Stomach smooth muscle (tissue), 2 donors: ENCODE data around the gene NEURL1B.
A peak's percentile ranks its signal among the peaks of the same experiment; 100 is the strongest.
"Not testable (repeated sequence)": the region's sequence is repeated elsewhere in the genome, so short reads cannot be mapped to it uniquely, and the experiment has no call there.

Source experiments
- H3K27ac ChIP-seq: one replicate; pipeline ENCODE4 v1.7.0; 2013; ENCODE audit warnings: mild to moderate bottlenecking, low read length, inconsistent platforms
- H3K27me3 ChIP-seq, 2 donors: one replicate each; pipeline ENCODE4 v1.7.0; 2013; ENCODE audit warnings: low read length in 2 of 2; ENCODE audit not compliant: insufficient read depth in 2 of 2, control insufficient read depth in 1 of 2
- H3K36me3 ChIP-seq, 2 donors: one replicate each; pipeline ENCODE4 v1.7.0; 2013; ENCODE audit warnings: low read length in 2 of 2; ENCODE audit not compliant: control insufficient read depth in 2 of 2, insufficient read depth in 2 of 2
- H3K4me1 ChIP-seq: one replicate; pipeline ENCODE4 v1.7.0; 2013; ENCODE audit warnings: low read length; ENCODE audit not compliant: control insufficient read depth, insufficient read depth
- H3K4me3 ChIP-seq, 2 donors: one replicate each; pipeline ENCODE4 v1.7.0; 2013; ENCODE audit warnings: low read length in 2 of 2
- H3K9ac ChIP-seq, 2 donors: one replicate each; pipeline ENCODE4 v1.7.0; 2013; ENCODE audit warnings: low read length in 2 of 2, mild to moderate bottlenecking in 1 of 2
- H3K9me3 ChIP-seq, 2 donors: one replicate each; pipeline ENCODE4 v1.7.0; 2013; ENCODE audit warnings: low read length in 2 of 2; ENCODE audit not compliant: control insufficient read depth in 2 of 2
- donor health status: healthy.
- donor health status: Pancreatic carcinoma.

The NEURL1B gene

DNA sequence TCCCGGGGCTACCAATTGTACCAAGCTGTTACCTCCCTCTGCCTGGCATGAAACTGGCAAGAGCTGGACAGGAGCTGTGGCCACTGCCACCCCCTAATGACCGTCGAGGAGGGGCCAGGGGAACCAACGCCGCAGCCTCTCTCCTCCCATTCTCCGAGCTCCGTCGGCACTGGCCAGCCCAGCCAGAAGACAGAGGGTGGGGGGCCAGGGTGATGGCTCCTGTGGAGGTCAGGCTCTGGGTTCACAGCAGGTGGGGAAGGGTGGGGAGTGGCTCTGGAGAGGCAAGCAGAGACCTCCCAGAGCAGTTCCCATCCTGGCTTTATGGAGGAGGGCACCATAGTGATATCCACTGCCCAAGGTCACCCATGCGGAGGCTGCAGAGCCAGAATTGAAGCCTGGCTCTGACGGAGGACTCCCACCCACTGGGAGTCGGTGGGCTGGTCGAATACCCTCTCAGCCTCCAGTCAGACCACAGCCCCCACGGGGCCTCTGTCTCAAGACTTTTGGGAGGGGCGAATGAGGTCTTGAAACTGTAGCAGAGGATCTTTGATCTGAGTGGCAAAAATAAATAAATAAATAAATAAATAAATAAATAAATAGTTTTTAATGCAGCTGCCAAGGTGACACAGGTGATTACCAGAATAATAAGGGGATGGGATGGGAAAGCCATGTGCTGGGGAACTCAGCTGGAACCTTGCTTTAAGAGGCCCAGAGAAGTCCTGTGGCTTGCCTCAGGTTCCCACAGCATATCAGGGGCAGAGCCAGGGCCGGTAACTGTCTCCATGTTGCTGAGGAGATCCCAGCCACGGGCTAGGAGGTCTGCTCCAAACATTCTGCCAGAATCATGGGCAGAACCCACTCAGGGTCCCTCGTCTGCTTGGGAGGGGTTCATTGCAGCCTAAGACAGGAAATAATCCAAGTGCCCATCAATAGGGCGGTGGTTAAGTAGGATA, 42.5 kb upstream of the NEURL1B start:
- no peak overlapping the region for H3K27ac ChIP-seq

DNA sequence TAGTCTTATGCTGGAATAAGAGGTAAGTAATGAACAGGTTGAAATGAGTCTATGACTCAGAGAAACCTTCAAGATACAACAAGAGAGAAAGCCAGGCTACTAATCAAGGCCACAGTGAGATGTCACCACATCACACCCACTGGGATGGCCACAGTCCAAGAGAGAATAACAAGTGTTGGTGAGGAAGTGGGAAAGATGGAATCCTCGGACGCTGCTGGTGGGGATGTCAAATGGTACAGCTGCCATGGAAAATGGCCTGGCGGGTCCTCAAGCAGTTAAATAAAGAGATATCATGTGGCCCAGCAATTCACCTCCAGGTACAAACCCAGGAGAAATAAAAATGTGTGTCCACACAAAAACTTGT, 41.9 kb upstream of the NEURL1B start:
- Histone ChIP-seq H3K9ac (no peak overlapping the region), H3K9me3 (no peaks in the 10 kb centered on the region), H3K27ac (no peak overlapping the region), H3K4me1 (peaks cover 15% of the 10 kb centered on the region), H3K4me3 (no peak overlapping the region), H3K27me3 (no peaks in the 10 kb centered on the region), H3K36me3 (no peaks in the 10 kb centered on the region)

More for the DNA sequence above, 42.5 kb upstream of the NEURL1B start:
- H3K4me1 ChIP-seq, result peaks cover 15% of the 10 kb centered on the region
- H3K27me3 ChIP-seq, result no peaks in the 10 kb centered on the region
- no peaks in the 10 kb centered on the region for H3K9me3 ChIP-seq
- H3K4me3 ChIP-seq, result no peak overlapping the region
- H3K36me3 ChIP-seq, result no peaks in the 10 kb centered on the region
- H3K9ac ChIP-seq, result no peak overlapping the region

DNA sequence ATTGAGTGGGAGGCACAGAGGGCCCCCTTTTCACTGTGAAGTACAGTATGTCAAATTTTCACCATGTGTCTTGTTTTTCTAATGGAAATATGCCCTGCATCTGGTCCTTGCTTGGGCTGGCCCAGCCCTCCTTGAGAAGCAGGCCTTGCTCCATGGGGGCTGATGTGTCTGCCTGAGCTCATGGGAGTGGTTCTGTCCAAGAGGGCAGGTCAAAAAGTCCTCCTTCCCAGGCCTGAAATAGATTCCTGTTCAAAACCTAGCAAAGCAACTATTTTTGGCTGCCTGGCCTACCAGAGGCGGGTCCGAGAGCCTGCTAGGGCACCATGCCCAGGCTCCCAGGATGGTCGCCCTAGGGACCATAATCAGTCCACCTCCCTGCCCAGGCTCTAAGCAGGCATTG, 40.5 kb upstream of the NEURL1B start:
- no peak overlapping the region for H3K27ac ChIP-seq
- peaks cover 15% of the 10 kb centered on the region for H3K4me1 ChIP-seq
- no peaks in the 10 kb centered on the region for H3K27me3 ChIP-seq
- H3K4me3 ChIP-seq, result no peak overlapping the region
- H3K36me3 ChIP-seq, result no peaks in the 10 kb centered on the region
- H3K9me3 ChIP-seq, result no peaks in the 10 kb centered on the region
- H3K9ac ChIP-seq, result no peak overlapping the region

DNA sequence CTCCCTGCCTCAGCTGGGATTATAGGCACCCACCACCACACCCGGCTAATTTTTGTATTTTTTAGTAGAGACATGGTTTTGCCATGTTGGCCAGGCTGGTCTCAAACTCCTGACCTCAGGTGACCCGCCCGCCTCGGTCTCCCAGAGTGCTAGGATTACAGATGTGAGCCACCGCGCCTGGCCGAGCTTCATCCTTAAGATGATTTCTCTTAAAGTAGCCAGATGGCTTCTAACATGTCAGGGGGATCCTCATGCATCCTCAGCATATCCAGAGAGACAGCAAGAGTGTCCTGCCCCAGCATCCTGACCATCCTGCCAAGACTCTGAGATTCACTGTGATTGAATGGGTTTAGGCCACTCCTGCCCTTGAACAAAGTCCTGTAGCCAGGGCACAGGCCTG, 39.5 kb upstream of the NEURL1B start:
- H3K9ac ChIP-seq, result not testable (repeated sequence)

DNA sequence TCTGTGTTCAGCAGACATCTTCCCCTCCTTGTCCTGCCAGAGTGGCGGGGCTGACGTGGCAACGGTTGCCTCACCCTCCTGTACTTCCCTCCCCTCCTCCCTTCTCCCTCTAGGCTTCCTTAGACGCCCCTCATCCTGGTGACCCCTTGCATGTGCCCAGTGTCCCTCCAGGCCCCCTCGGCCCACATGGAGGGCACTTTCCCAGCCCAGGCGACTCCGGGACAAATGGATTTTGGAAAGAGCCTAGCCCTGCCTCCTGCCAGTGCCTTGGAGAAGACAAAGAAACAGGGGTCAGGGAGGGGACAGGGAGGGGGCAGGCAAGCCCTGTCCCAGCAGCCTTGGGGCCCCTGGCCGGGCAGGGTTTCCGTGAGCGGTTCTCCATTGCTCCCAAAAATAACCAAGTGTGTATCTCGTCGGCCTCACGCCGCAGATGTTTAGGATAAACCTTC, 38.3 kb upstream of the NEURL1B start:
- H3K36me3 ChIP-seq, result no peaks in the 10 kb centered on the region
- H3K27ac ChIP-seq, result peak overlapping the region; percentile 46
- no peaks in the 10 kb centered on the region for H3K27me3 ChIP-seq
- H3K4me1 ChIP-seq, result peaks cover 15% of the 10 kb centered on the region
- peak overlapping the region in 1 of 2 donors; percentile 8 for H3K4me3 ChIP-seq
- peaks cover 5 to 6% of the 10 kb centered on the region in 2 donors for H3K9me3 ChIP-seq
- peak overlapping the region in 1 of 2 donors; percentile 36 for H3K9ac ChIP-seq

More for the DNA sequence above, 39.5 kb upstream of the NEURL1B start:
- H3K4me1 ChIP-seq, result peaks cover 15% of the 10 kb centered on the region
- not testable (repeated sequence) for H3K9me3 ChIP-seq, H3K36me3 ChIP-seq, H3K27ac ChIP-seq, H3K4me3 ChIP-seq, H3K27me3 ChIP-seq

DNA sequence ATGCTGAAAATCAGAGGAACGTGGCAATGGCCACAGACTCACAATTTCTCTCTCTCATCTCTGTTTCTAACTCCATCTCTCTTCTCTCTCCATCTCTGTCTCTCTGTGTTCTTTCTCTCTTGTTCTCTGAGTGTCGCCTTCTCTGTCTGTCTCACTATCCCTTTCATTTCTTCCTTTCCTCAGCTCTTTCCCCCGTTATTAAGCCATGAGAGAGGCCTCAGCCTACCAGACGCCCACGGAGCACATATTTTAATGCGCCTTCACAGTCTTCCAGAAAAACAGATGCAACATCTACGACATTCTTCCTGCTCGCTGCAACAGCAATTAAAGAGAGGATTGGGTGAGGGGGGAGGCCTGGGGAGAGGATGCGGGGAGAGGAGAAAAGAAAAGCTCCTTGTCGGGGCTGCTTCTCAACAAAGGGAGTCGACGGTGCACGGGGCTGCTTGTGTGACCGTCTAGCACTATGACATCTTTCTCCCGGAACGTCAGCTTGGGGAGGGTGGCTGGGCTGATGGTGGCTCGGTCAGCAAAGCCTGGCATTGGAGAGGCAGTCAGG, 37.7 kb upstream of the NEURL1B start:
- Histone ChIP-seq H3K9me3 (peaks cover 5 to 6% of the 10 kb centered on the region in 2 donors), H3K27me3 (no peaks in the 10 kb centered on the region), H3K36me3 (no peaks in the 10 kb centered on the region), H3K27ac (peak overlapping the region; percentile 46), H3K4me1 (peaks cover 15% of the 10 kb centered on the region), H3K9ac (peak overlapping the region; percentile 36 to 42), H3K4me3 (no peak overlapping the region)

DNA sequence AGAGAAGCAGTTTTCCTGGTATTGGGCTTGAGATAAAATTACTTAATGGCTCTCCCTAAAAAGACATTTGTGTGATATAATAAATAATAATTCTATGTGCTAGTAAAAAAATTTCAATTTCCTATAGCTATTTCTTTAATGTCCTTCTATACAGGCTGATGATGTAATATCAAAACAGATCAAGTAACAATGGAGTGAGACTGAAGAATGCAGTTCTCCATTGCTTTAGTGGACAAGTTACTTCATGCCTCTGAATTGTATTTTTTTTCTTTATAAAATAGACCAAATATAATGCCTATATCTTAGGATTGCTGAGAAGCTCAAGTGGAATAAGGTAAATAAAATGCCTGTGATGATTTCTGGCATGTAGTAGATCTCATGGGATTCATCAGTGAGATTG, 35.6 kb upstream of the NEURL1B start:
- H3K4me1 ChIP-seq, result peaks cover 15% of the 10 kb centered on the region
- H3K27ac ChIP-seq, result no peak overlapping the region
- H3K9me3 ChIP-seq, result peaks cover 5 to 6% of the 10 kb centered on the region in 2 donors
- H3K9ac ChIP-seq, result no peak overlapping the region
- no peak overlapping the region for H3K4me3 ChIP-seq
- no peaks in the 10 kb centered on the region for H3K27me3 ChIP-seq
- H3K36me3 ChIP-seq, result no peaks in the 10 kb centered on the region

DNA sequence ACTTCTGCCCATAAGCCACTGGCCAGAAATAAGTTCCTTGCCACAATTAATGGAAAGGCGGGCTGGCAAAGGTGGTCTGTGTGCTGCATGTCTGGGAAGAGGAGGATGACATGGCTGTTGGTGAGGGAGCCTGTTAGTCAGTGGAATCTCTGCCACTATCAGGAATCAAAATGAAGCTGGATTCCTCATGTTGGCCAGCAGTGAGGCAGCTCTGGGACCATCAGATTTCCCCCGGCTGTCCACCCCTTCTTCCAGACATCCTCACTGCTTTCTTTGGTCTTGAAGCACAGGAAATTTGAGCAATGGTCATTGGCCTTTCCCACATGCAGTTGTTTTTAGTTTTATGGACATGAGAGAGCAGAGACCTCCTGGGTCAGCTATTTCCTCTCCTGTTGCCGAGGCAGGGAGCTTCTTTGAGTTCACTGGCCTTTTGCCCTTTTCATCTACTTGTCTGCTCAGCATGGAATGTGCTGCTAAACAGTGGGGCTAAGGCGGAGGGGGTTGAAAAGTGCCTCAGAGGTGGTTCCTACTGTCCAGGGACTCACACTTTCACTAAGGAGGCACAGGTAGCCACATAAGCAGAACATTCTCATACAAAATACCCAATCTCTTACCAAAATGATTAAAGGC, 34.8 kb upstream of the NEURL1B start:
- Histone ChIP-seq H3K4me1 (peaks cover 11% of the 10 kb centered on the region), H3K9ac (no peak overlapping the region), H3K27ac (no peak overlapping the region), H3K4me3 (no peak overlapping the region), H3K9me3 (peaks cover 5 to 6% of the 10 kb centered on the region in 2 donors), H3K36me3 (no peaks in the 10 kb centered on the region), H3K27me3 (no peaks in the 10 kb centered on the region)

DNA sequence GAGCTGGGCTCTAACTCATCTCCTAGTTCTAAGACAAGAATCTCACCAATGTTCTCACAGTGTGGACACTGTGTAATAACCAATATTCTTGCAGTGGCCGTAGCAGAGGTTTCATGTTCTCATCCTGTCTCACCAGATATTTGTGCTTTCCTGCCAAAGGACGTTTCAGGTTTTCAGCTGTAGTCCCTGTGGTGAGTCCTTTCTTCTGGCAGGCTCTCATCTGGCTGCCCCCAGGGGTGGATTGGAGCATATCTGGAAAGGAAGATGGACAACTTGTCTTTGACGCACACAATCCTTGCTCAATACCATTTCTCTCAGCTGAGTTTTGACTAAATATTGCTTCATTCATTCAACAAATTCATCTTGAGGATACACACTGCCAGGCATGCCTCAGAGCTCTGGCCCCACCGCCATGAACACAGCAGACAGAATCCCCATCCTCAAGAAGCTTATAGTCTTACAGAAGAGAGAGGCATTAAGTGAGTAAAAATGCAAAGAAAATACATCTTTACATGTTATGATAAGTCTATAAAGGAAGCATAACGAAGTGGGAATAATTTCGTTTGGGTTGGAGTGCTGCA, 33.8 kb upstream of the NEURL1B start:
- Histone ChIP-seq H3K36me3 (no peaks in the 10 kb centered on the region), H3K4me3 (no peak overlapping the region), H3K9ac (no peak overlapping the region), H3K4me1 (peaks cover 9% of the 10 kb centered on the region), H3K27me3 (no peaks in the 10 kb centered on the region), H3K27ac (no peak overlapping the region), H3K9me3 (peaks cover 5 to 6% of the 10 kb centered on the region in 2 donors)

DNA sequence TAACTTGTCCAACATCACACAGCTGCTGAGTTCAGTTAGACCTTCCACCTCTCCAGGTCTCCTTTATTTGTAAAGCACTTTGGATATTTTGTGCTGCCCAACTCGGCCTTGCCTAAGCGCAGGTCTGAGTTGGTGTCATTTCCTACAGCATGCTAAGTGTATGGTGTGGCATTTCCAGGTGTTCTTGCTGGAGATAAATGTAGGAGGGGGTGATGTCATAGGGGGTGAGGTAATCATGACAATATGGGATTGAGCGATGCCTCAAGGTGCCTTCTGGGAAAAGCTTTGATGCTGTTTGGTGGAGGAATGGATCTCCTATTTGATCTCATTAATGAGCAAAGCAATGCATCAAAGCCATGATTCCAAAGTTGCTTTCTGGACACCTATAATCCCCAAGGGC, 32.3 kb upstream of the NEURL1B start:
- Histone ChIP-seq H3K27ac (no peak overlapping the region), H3K4me1 (no peaks in the 10 kb centered on the region), H3K27me3 (no peaks in the 10 kb centered on the region), H3K9ac (no peak overlapping the region), H3K4me3 (no peak overlapping the region), H3K36me3 (no peaks in the 10 kb centered on the region), H3K9me3 (peaks cover 5 to 6% of the 10 kb centered on the region in 2 donors)
